Mesendoderm (in vitro differentiated cells): ENCODE results near the gene RAB36.

Experiments
- DNase-seq: peaks from one replicate; pipeline ENCODE4 v3.0.0; 2013
- H2AK5ac ChIP-seq: 2 replicates; pipeline ENCODE4 v1.6.1; 2013; ENCODE audit warnings: low read length, inconsistent platforms
- H2BK120ac ChIP-seq: 2 replicates; pipeline ENCODE4 v1.6.1; 2013; ENCODE audit warnings: low read depth, mild to moderate bottlenecking, low read length, moderate library complexity, mixed read lengths
- H2BK15ac ChIP-seq: replicated peaks from 2 replicates; pipeline ENCODE4 v1.6.1; 2013; ENCODE audit warnings: low read depth, mild to moderate bottlenecking, moderate library complexity
- H2BK5ac ChIP-seq: 2 replicates; pipeline ENCODE4 v1.6.1; 2013; ENCODE audit warnings: low read length, inconsistent platforms
- H3K18ac ChIP-seq: 2 replicates; pipeline ENCODE4 v1.6.1; 2013; ENCODE audit warnings: mild to moderate bottlenecking, low read length, mixed read lengths
- H3K23ac ChIP-seq: one replicate; pipeline ENCODE4 v1.6.1; 2013; ENCODE audit warnings: low read length
- H3K27ac ChIP-seq: 2 replicates; pipeline ENCODE4 v1.5.1; 2013; ENCODE audit warnings: low read depth, mild to moderate bottlenecking, inconsistent platforms, low read length, moderate library complexity
- H3K27me3 ChIP-seq: 2 replicates; pipeline ENCODE4 v1.6.1; 2013; ENCODE audit warnings: low read length, control low read depth, mild to moderate bottlenecking, inconsistent platforms; ENCODE audit not compliant: insufficient read depth, poor library complexity
- H3K36me3 ChIP-seq: 2 replicates; pipeline ENCODE4 v1.6.1; 2013; ENCODE audit warnings: low read length, inconsistent platforms; ENCODE audit not compliant: control insufficient read depth, insufficient read depth
- H3K4ac ChIP-seq: one replicate; pipeline ENCODE4 v1.6.1; 2013; ENCODE audit warnings: low read depth, mild to moderate bottlenecking, low read length, moderate library complexity
- H3K4me1 ChIP-seq: 2 replicates; pipeline ENCODE4 v1.6.1; 2013; ENCODE audit warnings: low read depth, low read length, inconsistent platforms; ENCODE audit not compliant: control insufficient read depth
- H3K4me2 ChIP-seq: 2 replicates; pipeline ENCODE4 v1.6.1; 2013; ENCODE audit warnings: low read length
- H3K4me3 ChIP-seq: 2 replicates; pipeline ENCODE4 v1.5.1; 2013; ENCODE audit warnings: mild to moderate bottlenecking, low read length
- H3K56ac ChIP-seq: one replicate; pipeline ENCODE4 v1.6.1; 2013; ENCODE audit warnings: low read length
- H3K79me1 ChIP-seq: 2 replicates; pipeline ENCODE4 v1.6.1; 2013; ENCODE audit warnings: low read length, inconsistent platforms
- H3K79me2 ChIP-seq: 2 replicates; pipeline ENCODE4 v1.6.1; 2013; ENCODE audit warnings: mild to moderate bottlenecking, low read length; ENCODE audit not compliant: control insufficient read depth, insufficient read depth
- H3K9ac ChIP-seq: 2 replicates; pipeline ENCODE4 v1.6.1; 2013; ENCODE audit warnings: low read length, inconsistent platforms
- H4K5ac ChIP-seq: one replicate; pipeline ENCODE4 v1.6.1; 2013; ENCODE audit warnings: low read length
- H4K8ac ChIP-seq: one replicate; pipeline ENCODE4 v1.6.1; 2013; ENCODE audit warnings: low read depth, mild to moderate bottlenecking, control low read depth, low read length, moderate library complexity
- WGBS: extraction: QIAGEN DNeasy Blood & Tissue Kit; methylation state at CpG from one replicate; pipeline ENCODE4 v1.1.7; 2013; ENCODE audit warnings: low lambda C conversion rate, missing lambda C conversion rate; ENCODE audit not compliant: insufficient coverage; ENCODE audit errors: extremely low coverage; 5-methylcytosine and 5-hydroxymethylcytosine counted together

Gene RAB36

GRCh38 chr22:23114721-23115020 lies 30.6 kb upstream of the RAB36 start:
- no peaks in the 10 kb centered on the region for H3K79me1 ChIP-seq
- H3K27ac ChIP-seq = no peak overlapping the region
- no peak overlapping the region for H3K4ac ChIP-seq
- DNase-seq = no peak
- no peaks in the 10 kb centered on the region for H3K4me1 ChIP-seq
- WGBS = no CpG with 5 or more reads among the region's 2 CpGs
- H3K56ac ChIP-seq = no peak overlapping the region
- no peak overlapping the region for H3K4me2 ChIP-seq
- no peak overlapping the region for H2BK15ac ChIP-seq
- no peaks in the 10 kb centered on the region for H3K27me3 ChIP-seq
- no peak overlapping the region for H4K5ac ChIP-seq
- H3K18ac ChIP-seq = no peak overlapping the region
- no peak overlapping the region for H3K9ac ChIP-seq
- H3K79me2 ChIP-seq = no peaks in the 10 kb centered on the region
- H3K4me3 ChIP-seq = no peak overlapping the region
- H2BK120ac ChIP-seq = no peak overlapping the region
- H4K8ac ChIP-seq = no peak overlapping the region
- H3K23ac ChIP-seq = no peak overlapping the region
- no peaks in the 10 kb centered on the region for H3K36me3 ChIP-seq
- H2BK5ac ChIP-seq = no peak overlapping the region
- no peak overlapping the region for H2AK5ac ChIP-seq

- Histone ChIP-seq H2BK15ac (no peak overlapping the region), H3K4me3 (no peak overlapping the region), H3K4me1 (no peaks in the 10 kb centered on the region), H3K56ac (no peak overlapping the region), H3K79me1 (no peaks in the 10 kb centered on the region), H3K4me2 (no peak overlapping the region), H2BK5ac (no peak overlapping the region), H3K18ac (no peak overlapping the region), H3K4ac (no peak overlapping the region), H2AK5ac (no peak overlapping the region), H3K79me2 (no peaks in the 10 kb centered on the region), H3K27ac (no peak overlapping the region), H4K8ac (no peak overlapping the region), H3K9ac (no peak overlapping the region), H3K36me3 (no peaks in the 10 kb centered on the region), H2BK120ac (no peak overlapping the region), H4K5ac (no peak overlapping the region), H3K23ac (no peak overlapping the region), H3K27me3 (no peaks in the 10 kb centered on the region)
- DNase-seq = no peak
- no CpG with 5 or more reads among the region's 7 CpGs for WGBS
Observed at GRCh38 chr22:23115369-23115768, 29.9 kb upstream of the RAB36 start.

GRCh38 chr22:23115825-23116494 lies 29.3 kb upstream of the RAB36 start:
- Histone ChIP-seq H3K27ac (no peak overlapping the region), H3K9ac (no peak overlapping the region), H3K18ac (no peak overlapping the region), H3K79me1 (no peaks in the 10 kb centered on the region), H3K4me3 (no peak overlapping the region), H4K5ac (no peak overlapping the region), H3K4ac (no peak overlapping the region), H3K36me3 (no peaks in the 10 kb centered on the region), H3K23ac (no peak overlapping the region), H3K79me2 (no peaks in the 10 kb centered on the region), H2AK5ac (no peak overlapping the region), H4K8ac (no peak overlapping the region), H3K4me1 (no peaks in the 10 kb centered on the region), H3K27me3 (no peaks in the 10 kb centered on the region), H3K56ac (peak overlapping the region; percentile 42), H3K4me2 (no peak overlapping the region), H2BK120ac (no peak overlapping the region), H2BK5ac (no peak overlapping the region), H2BK15ac (no peak overlapping the region)
- no peak for DNase-seq
- no CpG with 5 or more reads among the region's 18 CpGs for WGBS

- Histone ChIP-seq H3K4me2 (no peak overlapping the region), H2BK120ac (no peak overlapping the region), H3K4me3 (no peak overlapping the region), H3K27ac (no peak overlapping the region), H3K27me3 (no peaks in the 10 kb centered on the region), H3K4me1 (no peaks in the 10 kb centered on the region), H2BK5ac (no peak overlapping the region), H3K23ac (peak overlapping the region; percentile 35), H2BK15ac (no peak overlapping the region), H3K79me2 (no peaks in the 10 kb centered on the region), H3K4ac (no peak overlapping the region), H3K9ac (no peak overlapping the region), H2AK5ac (no peak overlapping the region), H3K79me1 (no peaks in the 10 kb centered on the region), H3K56ac (no peak overlapping the region), H3K36me3 (no peaks in the 10 kb centered on the region), H4K8ac (no peak overlapping the region), H3K18ac (no peak overlapping the region), H4K5ac (no peak overlapping the region)
- DNase-seq = peak; percentile 53
- WGBS = no CpG with 5 or more reads among the region's 10 CpGs
Observed at GRCh38 chr22:23116506-23117263, 28.6 kb upstream of the RAB36 start.

GRCh38 chr22:23117275-23117674 lies 28.0 kb upstream of the RAB36 start:
- Histone ChIP-seq H4K8ac (no peak overlapping the region), H3K4me2 (no peak overlapping the region)
- no CpG with 5 or more reads among the region's 10 CpGs for WGBS

More at GRCh38 chr22:23117275-23117674, 28.0 kb upstream of the RAB36 start:
- Histone ChIP-seq H3K56ac (peak overlapping the region; percentile 15), H3K4me3 (no peak overlapping the region), H3K36me3 (no peaks in the 10 kb centered on the region), H3K18ac (no peak overlapping the region), H3K23ac (no peak overlapping the region), H3K4ac (no peak overlapping the region), H2AK5ac (peak overlapping the region; percentile 69), H3K4me1 (no peaks in the 10 kb centered on the region), H3K9ac (no peak overlapping the region), H2BK5ac (no peak overlapping the region), H2BK120ac (no peak overlapping the region), H2BK15ac (no peak overlapping the region), H3K27ac (no peak overlapping the region), H4K5ac (no peak overlapping the region), H3K79me2 (no peaks in the 10 kb centered on the region), H3K27me3 (no peaks in the 10 kb centered on the region), H3K79me1 (no peaks in the 10 kb centered on the region)
- DNase-seq = no peak
